Measurements from ENCODE around the gene MAP7D2.

DNA sequence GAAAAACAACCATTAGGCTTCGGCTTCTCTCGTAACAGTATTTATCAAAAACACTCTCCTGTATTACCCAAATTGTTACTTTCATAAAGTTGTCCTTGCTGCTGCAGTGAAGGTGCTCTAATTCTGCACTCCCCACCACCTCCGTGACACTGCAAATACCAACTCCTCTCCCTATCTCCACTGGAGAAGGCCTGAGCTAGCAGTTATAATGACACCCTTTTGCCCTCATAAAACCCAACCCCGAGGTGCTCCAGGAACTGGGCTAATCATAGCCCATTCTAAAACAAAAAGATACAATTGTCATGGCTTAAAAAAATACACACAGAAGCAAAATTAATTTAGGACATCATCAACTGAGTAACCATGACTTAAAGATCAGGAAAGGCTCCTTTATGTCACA is 59.2 kb downstream of the MAP7D2 start:
- TF ChIP-seq, protein P1, sequence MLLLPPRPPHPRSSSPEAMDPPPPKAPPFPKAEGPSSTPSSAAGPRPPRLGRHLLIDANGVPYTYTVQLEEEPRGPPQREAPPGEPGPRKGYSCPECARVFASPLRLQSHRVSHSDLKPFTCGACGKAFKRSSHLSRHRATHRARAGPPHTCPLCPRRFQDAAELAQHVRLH (tag by site-specific recombination; IDR thresholded peaks at IDR 0.05) = no peak
- TF ChIP-seq CTCF (tag by site-specific recombination; IDR thresholded peaks at IDR 0.05) = no peak
- TF ChIP-seq ZNF704 (tag by site-specific recombination; IDR thresholded peaks at IDR 0.05) = no peak
- TF ChIP-seq ZFHX2 (tag by site-specific recombination; conservative IDR thresholded peaks at IDR 0.05) = no peak
- TF ChIP-seq ZNF529 (tag by site-specific recombination; IDR thresholded peaks at IDR 0.05; ENCODE audit: insufficient replicate concordance) = no peak
